HG03280 (cell line): ENCODE measurements around the gene ZFP82.
A peak's percentile ranks its signal among the peaks of the same experiment; 100 is the strongest.

Source experiments
- ATAC-seq: cut with Tn5 transposase; IDR thresholded peaks from one replicate; pipeline ENCODE4 v1.9.1; 2021; ENCODE audit warnings: mild to moderate bottlenecking, moderate library complexity; ENCODE audit not compliant: unreplicated experiment

Gene ZFP82

DNA sequence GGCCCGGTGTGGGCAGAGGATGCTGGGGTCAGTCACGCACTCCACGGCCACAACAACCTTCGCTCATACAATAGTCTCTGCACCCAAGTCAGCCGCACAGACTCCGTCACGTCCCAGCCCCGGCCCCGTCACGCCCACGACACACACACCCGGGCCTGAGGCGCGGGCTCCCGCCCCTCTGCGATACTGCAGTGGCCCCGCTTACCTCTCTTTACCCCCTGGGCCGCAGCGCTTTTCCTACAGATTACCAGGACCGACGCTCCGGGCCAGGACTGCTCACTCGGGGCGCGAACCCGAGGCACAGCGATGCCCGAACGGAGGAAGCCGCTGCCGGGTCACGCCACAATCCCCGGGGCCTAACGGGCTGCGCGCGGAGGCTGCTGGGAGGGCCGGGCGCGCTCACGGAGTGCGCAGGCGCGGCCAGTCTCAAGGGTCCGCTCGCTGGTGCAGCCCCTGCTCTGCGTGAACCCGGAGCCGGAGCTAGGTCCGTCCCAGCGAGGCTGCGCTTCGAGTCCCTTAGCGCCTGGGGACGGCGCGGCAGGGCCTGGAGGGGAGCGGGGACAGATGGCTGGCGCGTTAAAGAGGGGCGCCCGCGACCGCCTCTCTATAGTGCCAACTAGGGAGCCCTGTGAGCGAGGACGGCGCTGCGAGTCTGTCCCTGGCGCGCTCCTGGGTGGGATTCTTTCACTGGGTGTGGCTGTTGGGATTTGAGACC, at the start of gene ZFP82:
TSS of gene ZFP82 (minus strand) at position 358 of the 715 bp plus-strand sequence. CDS start 8,855 bp downstream, outside the sequence.
- peak; percentile 91 for ATAC-seq

DNA sequence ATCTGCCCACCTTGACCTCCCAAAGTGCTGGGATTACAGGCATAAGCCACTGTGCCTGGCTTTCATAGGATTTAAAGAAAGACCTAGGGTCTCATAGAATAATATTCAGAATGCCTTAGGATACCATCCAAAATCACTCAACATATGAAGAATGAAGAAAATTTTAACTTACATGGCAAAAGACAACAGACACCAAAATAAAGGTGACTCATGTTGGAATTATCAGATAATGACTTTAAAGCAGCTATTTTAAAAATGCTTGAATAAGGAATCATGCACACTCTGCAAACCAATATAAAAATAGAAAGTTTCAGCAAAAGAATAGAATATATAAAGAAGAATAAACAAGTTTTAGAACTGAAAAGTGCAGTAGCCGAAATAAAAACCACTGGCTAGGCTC, 41.6 kb upstream of the ZFP82 start:
- no peak for ATAC-seq

DNA sequence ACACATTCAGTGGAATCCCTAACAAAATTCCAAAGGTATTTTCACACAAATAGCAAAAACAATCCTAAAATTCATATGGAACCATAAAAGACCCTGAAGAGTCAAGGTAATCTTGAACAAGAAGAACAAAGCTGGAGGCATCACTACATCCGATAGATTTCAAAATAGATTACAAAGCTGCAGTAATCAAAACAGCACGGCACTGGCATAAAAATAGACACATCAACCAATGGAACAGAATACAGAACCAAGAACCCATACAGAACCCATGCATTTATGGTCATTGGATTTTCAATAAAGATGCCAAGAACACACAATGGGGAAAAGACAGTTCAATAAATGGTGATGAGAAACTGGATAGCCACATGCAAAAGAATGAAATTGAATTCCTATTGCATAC, 38.4 kb upstream of the ZFP82 start:
- no peak for ATAC-seq

DNA sequence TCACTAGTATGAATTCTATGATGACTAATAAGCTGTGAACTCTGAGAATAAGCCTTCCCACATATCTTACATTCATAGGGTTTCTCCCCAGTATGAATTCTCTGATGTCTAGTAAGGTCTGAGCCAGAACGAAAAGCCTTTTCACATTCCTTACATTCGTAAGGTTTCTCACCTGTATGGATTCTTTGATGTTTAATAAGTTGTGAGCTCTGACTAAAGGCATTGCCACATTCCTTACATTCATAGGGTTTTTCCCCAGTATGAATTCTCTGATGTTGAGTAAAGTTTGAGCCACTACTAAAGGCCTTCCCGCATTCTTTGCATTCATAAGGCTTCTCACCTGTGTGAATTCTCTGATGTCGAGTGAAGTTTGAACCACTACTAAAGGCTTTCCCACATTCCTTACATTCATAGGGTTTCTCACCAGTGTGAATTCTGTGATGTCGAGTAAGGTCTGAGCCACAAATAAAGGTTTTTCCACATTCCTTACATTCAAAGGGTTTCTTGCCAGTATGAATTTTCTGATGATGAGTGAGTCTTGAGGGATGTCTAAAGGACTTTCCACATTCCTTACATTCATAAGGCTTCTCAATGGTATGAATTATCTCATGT, 30.7 kb upstream of the ZFP82 start:
- ATAC-seq = no peak

DNA sequence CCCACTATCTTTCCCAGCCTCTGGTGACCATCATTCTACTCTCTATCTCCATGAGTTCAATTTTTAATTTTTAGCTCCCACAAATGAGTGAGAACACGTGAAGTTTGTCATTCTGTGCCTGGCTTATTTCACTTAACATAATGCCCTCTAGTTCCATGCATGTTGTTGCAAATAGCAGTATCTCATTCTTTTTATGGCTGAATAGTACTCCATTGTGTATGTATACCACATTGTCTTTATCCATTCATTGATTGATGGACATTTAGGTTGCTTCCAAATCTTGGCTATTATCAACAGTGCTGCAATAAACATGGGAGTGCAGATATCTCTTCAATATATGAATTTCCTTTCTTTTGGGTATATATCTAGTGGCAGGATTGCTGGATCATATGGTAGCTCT, 22.9 kb upstream of the ZFP82 start:
- no peak for ATAC-seq

DNA sequence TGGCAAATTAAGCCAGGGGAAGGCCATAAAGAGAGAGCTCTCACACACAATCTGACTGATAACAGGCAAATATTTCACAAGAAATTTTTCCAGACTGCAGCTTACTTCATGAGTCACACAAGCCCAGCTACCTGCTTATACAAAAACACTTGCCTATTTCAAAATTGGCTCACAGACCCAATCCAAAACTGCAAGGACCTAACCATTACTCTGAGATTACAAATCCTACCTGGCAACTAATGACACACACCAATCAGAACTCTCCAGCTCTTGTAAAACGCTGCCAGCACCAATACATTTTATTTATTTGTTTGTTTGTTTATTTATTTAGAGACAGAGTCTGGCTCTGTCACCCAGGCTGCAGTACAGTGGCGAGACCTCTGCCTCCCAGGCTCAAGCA, 18.1 kb upstream of the ZFP82 start:
- ATAC-seq = no peak

DNA sequence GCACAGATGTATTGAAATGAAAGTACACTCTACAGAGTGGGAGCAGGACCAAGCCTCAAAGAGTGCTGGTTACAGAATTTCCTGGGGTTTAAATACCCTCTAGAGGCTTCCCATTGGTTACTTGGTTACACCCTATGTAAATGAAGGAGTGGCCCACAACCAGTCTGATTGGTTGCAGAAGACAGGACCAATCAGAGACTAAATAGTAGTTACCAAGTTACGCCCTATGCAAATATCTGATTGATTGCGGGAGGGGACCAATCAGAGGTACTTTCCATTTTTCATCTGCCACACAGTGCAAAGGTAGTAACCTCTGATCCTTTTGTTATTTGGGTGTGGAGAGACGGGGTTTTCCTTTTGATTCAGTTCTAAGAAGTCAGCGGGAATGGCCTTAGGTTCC, 5.5 kb upstream of the ZFP82 start:
- no peak for ATAC-seq

DNA sequence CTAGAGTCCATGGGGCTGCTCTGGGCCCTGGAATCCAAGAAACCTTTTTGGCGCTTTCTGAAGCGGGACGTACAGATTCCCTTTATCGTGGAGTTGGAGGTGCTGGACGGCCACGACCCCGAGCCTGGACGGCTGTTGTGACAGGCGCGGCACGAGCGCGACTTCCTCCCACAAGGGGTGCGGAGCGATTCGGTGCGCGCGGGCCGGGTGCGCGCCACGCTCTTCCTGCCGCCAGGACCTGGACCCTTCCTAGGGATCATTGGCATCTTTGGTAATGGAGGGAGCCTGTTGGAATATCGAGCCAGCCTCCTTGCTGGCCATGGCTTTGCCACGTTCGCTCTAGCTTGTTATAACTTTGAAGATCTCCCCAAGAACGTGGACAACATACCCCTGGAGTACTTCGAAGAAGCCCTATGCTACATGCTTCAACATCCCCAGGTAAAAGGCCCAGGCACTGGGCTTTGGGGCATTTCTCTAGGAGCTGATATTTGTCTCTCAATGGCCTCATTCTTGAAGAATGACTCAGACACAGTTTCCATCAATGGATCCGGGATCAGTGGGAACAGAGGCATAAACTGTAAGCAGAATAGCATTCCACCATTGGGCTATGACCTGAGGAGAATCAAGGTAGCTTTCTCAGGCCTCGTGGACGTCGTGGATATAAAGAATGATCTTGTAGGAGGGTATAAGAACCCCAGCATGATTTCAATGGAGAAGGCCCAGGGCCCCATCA, 3.5 kb upstream of the ZFP82 start:
- ATAC-seq = no peak

DNA sequence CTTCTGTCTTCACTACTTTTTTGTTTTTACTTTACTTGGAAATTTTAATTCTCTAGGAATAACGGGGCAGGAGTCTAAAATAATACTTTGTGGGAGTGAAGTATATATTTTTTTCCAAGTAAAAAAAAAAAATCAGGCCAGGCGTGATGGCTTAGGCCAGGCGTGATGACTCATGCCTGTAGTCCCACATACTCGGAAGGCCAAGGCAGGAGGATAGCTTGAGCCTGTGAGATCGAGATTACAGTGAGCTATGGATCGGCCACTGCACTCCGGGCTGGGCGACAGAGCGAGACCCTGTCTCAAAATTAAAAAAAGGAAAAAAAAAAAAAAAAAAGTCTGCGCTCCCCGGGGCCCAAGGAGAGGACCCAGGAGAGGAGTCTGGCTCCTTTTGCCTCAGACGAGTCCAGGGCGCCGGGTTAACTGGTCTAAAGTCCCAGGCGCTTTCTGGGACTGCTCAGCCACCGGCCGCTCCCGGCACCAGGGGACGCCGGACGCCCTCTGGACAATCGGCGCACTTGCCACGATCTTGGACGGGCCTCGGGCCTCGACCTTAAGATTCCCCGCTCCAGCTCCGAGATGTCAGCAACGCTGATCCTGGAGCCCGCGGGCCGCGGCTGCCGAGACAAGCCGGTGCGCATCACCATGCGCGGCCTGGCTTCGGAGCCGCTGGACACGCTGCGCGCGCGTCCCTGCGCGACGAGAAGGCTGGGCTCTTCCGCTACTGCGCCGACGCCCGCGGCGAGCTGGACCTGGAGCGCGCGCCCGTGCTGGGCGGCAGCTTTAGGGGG, 2.7 kb upstream of the ZFP82 start:
- ATAC-seq = no peak

DNA sequence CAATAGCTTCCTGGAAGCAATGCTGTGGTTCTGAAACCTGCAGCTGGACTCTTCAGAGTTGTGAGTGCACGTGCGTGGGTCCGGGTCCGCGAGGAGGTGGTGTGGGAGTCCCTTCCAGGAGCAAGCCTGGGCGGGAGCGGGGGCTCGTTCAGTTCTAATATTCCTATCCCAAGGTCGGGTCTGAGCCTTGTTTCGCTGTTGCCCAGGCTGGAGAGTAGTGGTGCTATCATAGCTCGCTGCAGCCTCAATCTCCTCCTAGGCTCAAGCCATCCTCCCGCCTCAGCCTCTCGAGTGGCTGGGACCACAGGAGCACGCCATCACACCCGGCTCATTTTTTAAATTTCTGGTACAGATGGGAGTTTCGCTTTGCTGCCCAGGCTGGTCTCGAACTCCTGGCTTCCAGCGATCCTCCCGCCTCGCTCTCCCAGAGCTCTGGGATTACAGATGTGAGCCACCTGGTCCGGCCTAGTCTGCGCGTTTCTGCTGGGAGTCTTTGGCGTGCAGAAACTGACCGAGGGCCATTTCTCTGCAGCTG, 625 bp downstream of the ZFP82 start:
- no peak for ATAC-seq

DNA sequence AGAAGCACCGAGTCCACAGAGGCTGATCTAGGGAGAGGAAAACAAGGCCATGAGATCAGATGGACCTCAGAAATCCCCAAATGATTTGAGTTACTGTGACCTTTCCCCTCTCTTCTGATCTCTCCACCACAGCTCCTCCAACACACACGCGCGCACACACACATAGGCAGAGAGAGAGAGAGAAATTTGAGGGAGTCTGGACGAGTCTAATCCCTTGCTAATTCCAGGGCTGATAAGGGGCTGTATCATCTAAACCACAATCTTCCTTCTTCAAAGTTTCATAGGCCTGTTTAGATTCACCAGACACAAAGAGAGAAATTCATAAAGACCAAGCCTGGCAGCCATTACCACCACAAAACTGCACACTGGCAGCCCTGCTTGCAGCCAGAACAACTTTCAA, 8.6 kb downstream of the ZFP82 start:
- no peak for ATAC-seq

DNA sequence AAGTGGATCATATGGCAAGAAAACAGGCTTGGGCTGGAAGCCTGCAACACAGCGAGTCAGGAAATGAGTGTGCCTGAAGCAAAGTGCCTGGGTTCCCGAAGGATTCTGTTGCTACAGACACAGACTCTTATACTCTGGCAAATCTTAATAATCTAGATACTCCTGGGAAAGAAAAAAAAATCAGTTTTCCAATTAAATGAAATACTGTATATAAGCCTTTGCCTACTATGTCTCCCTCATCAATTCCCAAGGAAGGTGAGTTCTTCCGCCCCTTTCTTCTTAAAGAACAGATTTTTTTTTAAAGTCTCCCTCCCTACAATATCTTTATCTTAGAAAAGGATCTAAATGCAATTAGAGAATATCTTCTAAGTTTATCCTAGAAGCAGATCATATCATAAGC, 10.3 kb downstream of the ZFP82 start:
- ATAC-seq = no peak

DNA sequence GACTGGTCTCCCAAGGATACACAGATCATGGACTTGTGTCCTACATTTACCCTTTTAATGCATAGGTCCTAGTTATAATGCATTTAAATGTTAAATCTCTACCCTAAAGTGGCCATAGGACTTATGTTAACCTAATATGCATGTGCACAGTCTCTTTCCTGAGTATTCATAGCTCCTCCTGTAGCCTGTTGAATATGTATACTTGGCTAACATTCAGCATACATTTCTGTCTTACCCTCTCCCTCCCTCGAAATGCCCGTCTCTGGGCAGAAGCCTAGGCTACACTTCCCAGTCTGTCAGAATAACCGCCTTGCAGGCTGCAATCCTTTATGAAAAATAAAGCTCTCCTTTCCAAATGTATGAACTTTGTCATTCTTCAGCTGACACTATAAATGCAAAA, 13.9 kb downstream of the ZFP82 start:
- ATAC-seq = no peak

DNA sequence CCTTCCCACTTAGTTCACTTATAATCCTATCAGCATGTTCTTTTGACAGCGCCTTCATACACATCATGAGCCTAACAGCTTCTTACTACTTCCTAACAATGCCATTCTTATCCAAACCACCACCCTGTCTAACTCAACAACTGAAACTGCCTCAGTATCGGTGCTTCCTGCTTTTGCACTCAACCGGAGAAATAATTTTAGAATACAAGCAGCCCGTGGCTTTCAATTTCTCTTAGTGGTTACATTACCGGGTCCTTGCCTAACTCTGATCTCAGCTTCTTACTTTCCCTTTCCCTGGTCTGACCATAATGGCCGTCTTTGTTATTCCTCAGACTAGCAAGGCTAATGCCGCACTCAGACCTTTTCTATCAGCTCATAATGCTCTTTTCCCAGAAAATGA, 17.0 kb downstream of the ZFP82 start:
- no peak for ATAC-seq

DNA sequence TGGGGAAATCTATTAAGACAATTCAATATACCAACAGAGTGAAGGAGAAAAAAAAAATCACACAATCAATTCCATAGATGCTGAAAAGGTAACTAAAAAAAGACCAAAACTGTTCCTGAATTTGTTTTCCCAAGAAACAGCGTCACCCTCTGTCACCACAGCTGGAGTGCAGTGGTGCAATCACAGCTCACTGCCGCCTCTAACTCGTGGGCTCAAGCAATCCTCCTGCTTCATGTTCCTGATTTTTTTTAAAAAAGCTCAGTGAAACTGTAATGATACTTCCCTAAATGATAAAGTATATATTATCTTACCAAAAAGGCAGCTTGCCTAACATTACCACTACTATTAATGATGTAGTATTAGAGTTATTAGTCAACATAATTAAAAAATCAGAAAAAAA, 19.9 kb downstream of the ZFP82 start:
- no peak for ATAC-seq

DNA sequence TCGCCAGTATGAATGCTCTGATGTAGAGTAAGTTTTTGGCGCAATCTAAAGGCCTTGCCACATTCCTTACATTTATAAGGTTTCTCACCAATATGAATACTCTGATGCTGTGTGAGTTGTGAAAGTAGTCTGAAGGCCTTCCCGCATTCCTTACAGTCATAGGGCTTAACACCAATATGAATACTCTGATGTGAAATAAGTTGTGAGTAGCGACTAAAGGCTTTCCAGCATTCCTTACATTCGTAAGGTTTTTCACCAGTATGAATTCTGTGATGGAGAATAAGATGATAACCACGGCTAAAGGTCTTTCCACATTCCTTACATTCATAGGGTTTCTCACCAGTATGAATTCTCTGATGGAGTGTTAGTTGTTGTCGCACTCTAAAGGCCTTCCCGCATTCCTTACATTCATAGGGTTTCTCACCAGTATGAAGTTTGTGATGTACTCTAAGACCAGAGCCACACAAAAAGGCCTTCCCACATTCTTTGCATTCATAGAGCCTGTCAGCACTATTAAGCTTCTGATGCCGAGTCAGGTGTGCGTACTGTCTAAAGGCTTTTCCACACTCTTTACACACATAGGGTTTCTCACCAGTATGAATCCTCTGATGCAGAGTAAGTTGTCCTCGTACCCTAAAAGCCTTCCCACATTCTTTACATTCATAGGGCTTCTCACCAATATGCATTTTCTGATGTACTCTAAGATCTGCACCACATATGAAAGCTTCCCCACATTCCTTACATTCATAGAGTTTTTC, 25.3 kb downstream of the ZFP82 start:
- ATAC-seq = no peak

DNA sequence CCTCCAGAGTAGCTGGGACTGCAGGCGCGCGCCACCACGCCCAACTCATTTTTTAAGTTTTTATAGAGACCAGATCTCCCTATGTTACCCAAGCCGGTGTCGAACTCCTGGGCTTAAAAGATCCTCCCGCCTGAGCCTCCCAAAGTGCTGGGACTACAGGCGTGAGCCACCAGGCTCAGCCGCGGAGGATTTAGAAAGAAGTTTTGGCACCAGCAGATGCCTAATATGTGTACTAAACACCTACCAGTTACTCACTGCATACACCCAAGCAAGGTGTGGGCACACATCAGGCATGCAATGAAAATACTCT, 39.0 kb downstream of the ZFP82 start:
- ATAC-seq = no peak

DNA sequence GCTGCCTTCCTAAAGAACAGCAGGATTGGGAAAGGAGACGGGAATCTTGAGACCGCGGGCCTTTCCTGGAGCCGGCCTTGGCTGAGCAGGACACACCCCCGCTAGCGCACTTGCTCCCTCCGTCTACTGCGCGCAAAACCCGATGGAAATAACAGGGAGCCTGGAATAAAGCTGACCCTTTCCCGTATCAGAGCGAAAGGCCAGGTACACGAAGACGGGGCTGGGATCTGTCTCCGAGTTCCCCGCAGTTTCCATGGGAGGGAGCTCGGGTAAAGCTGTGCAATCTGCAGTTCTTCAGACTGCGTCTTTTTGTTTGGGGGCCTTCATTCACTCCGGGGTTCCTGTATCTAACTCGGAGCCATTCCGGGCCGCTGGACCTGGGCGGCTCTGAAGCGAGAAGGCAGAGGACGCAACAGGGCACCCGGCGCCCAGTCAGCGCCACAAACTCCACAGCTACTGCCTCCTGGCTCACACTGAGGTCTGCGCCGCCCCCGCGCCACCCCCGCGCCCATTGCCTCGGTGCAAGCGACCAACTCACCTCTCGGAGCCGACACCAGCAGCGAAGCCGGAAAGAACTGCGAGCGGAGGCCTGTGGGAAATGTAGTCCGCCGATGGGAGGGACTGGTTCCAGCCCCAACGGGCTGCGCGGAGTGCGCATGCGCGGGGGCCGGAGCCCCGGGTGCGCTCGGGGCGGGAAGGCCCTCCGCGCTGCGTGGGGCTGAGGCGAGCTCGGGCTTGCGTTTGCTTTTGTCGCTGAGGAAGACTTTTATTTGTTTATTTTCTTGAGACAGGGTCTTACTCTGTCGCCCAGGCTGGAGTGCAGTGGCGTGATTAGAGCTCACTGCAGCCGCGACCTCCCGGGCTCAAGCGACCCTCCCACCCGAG, 39.6 kb downstream of the ZFP82 start, which contains the start of gene ZFP14:
TSS of gene ZFP14 (minus strand) at position 577 of the 885 bp plus-strand sequence. CDS start 11,309 bp downstream, outside the sequence.
- peak; percentile 98 for ATAC-seq

DNA sequence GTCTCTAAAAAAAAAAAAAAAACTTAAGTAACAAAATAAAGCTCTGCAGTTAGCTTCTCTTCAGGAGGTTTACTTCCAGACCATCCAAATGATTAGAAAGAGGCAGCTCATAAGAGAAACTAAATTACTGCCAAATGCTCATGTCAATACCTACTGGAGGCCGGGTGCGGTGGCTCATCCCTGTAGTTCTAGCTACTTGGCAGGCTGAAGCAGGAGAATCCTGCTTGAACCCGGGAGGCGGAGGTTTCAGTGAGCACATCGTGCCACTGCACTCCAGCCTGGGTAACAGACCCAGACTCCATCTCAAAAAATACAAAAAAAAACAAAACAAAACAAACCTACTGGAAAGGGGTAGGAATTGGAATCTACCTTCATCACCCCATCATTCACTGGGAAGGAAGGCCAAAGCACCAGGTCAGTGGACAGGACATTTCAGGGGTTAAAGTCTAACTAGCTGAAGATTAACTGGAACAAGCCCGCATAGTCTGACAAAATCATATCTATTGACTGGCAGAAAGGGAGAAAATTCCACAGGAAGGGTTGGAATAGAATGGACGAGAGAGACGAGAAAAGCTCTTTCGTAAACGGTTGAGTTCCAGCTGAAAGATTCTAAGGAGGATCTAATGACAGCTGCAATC, 40.8 kb downstream of the ZFP82 start:
- ATAC-seq = no peak
